SK-N-SH (cell line): Measurements from ENCODE around the gene DNHD1. TPM values are rescaled to one million over a fixed set of nuclear protein-coding genes. Genes with fewer than 3 reads are reported as not detected.
A peak's percentile ranks its signal among the peaks of the same experiment; 100 is the strongest.

Experiments
- CTCF ChIA-PET: fragments of 300-600, 350-600 bp; formaldehyde crosslinking; extraction: SDS; loops from one replicate; lab custom pipeline; 2021; lab: Yijun Ruan, JAX
- POLR2A ChIA-PET: fragments of 350-600 bp; sonication (Branson Sonifier 250); formaldehyde crosslinking; extraction: SDS; loops from one replicate; lab custom pipeline; 2020; ENCODE audit warnings: antibody characterized with exemption, inconsistent platforms; lab: Yijun Ruan, JAX
- DNase-seq: peaks from one replicate; pipeline ENCODE4 v3.0.0; 2012
- H2AFZ ChIP-seq: fragments of 200-600 bp; sonication (generic); 2 replicates; pipeline ENCODE4 v1.8.1; 2016; ENCODE audit warnings: antibody characterized with exemption, mild to moderate bottlenecking, low read depth
- H3F3A ChIP-seq: fragments of 200-600 bp; sonication (generic); replicated peaks from 2 replicates; pipeline ENCODE3; 2016; ENCODE audit warnings: antibody characterized with exemption, mild to moderate bottlenecking; ENCODE audit not compliant: insufficient read depth
- H3K27ac ChIP-seq, 2 experiments: fragments of 200-500 bp in 1 of 2; fragments of 200-600 bp in 1 of 2; sonication (Bioruptor generic) in 1 of 2; sonication (generic), shearing (Covaris generic) in 1 of 2; 2 replicates each; pipeline versions ENCODE4 v1.5.1 to v1.6.1; 2014 to 2016; ENCODE audit warnings: low read depth in 2 of 2, inconsistent platforms in 1 of 2, low read length in 1 of 2, mild to moderate bottlenecking in 1 of 2, mixed read lengths in 1 of 2
- H3K27me3 ChIP-seq: fragments of 200-600 bp; sonication (generic), shearing (Covaris generic); 2 replicates; pipeline ENCODE4 v1.6.1; 2016; ENCODE audit warnings: mixed run types; ENCODE audit not compliant: insufficient read depth
- H3K36me3 ChIP-seq, 2 experiments: fragments of 200-500 bp in 1 of 2; fragments of 200-600 bp in 1 of 2; sonication (Bioruptor generic) in 1 of 2; sonication (generic) in 1 of 2; replicated peaks in 1 of 2; 2 replicates each; pipeline versions ENCODE3 to v1.5.1; 2014 to 2016; ENCODE audit warnings: low read length in 1 of 2, mild to moderate bottlenecking in 1 of 2; ENCODE audit not compliant: insufficient read depth in 2 of 2, control insufficient read depth in 1 of 2
- H3K4me1 ChIP-seq, 2 experiments: fragments of 200-500 bp in 1 of 2; fragments of 200-600 bp in 1 of 2; sonication (Bioruptor generic) in 1 of 2; sonication (generic), shearing (Covaris generic) in 1 of 2; 2 replicates each; pipeline versions ENCODE4 v1.5.1 to v1.6.1; 2014 to 2016; ENCODE audit warnings: low read depth in 1 of 2, low read length in 1 of 2, mixed run types in 1 of 2; ENCODE audit not compliant: insufficient read depth in 2 of 2, control insufficient read depth in 1 of 2
- H3K4me2 ChIP-seq: fragments of 200-600 bp; sonication (generic), shearing (Covaris generic); 2 replicates; pipeline ENCODE4 v1.6.1; 2017; ENCODE audit warnings: mixed run types
- H3K4me3 ChIP-seq, 2 experiments: fragments of 200-500 bp in 1 of 2; fragments of 200-600 bp in 1 of 2; sonication (Bioruptor generic) in 1 of 2; sonication (generic), shearing (Covaris generic) in 1 of 2; 2 replicates each; pipeline versions ENCODE4 v1.5.1 to v1.8.1; 2014 to 2016; ENCODE audit warnings: low read depth in 2 of 2, inconsistent platforms in 1 of 2, low read length in 1 of 2, mild to moderate bottlenecking in 1 of 2, mixed read lengths in 1 of 2, moderate library complexity in 1 of 2
- H3K79me2 ChIP-seq: fragments of 200-600 bp; sonication (generic); 2 replicates; pipeline ENCODE4 v1.8.1; 2017; ENCODE audit warnings: mild to moderate bottlenecking; ENCODE audit not compliant: insufficient read depth
- H3K9ac ChIP-seq: fragments of 200-600 bp; sonication (generic); 2 replicates; pipeline ENCODE4 v1.6.1; 2017; ENCODE audit warnings: mixed run types
- H3K9me2 ChIP-seq: fragments of 200-600 bp; sonication (generic); 2 replicates; pipeline ENCODE4 v1.6.1; 2017; ENCODE audit warnings: mixed run types
- H3K9me3 ChIP-seq: fragments of 200-600 bp; sonication (generic); 2 replicates; pipeline ENCODE4 v1.6.1; 2017; ENCODE audit warnings: mixed run types, mild to moderate bottlenecking, moderate library complexity
- H4K20me1 ChIP-seq: fragments of 200-600 bp; sonication (generic); 2 replicates; pipeline ENCODE4 v1.6.1; 2017; ENCODE audit warnings: mild to moderate bottlenecking, mixed run types; ENCODE audit not compliant: insufficient read depth
- CTCF ChIP-seq: fragments of 200-600 bp; sonication (generic); IDR thresholded peaks from 2 replicates; pipeline ENCODE4 v1.6.1; 2017; ENCODE audit warnings: antibody characterized with exemption, mild to moderate bottlenecking, moderate library complexity
- EP300 ChIP-seq, 2 experiments: IDR thresholded peaks; 2 replicates each; pipeline versions ENCODE4 v1.4.0 to v1.6.1; 2012; ENCODE audit warnings: borderline replicate concordance in 1 of 2, low read depth in 1 of 2, low read length in 1 of 2
- FOSL2 ChIP-seq: IDR thresholded peaks from 2 replicates; pipeline ENCODE4 v1.4.0; 2012; ENCODE audit warnings: low read depth, mild to moderate bottlenecking, moderate library complexity, borderline replicate concordance
- GABPA ChIP-seq: IDR thresholded peaks from 2 replicates; pipeline ENCODE4 v1.4.0; 2012; ENCODE audit warnings: low read depth, mild to moderate bottlenecking
- JUND ChIP-seq: IDR thresholded peaks from 2 replicates; pipeline ENCODE4 v1.4.0; 2012
- MEF2A ChIP-seq: IDR thresholded peaks from 2 replicates; pipeline ENCODE4 v1.4.0; 2012; ENCODE audit warnings: low read depth, borderline replicate concordance
- MXI1 ChIP-seq: IDR thresholded peaks from 2 replicates; pipeline ENCODE4 v1.6.1; 2012; ENCODE audit warnings: mild to moderate bottlenecking, low read depth, low read length, improper control_type of control experiment
- NFIC ChIP-seq: IDR thresholded peaks from 2 replicates; pipeline ENCODE4 v1.4.0; 2012; ENCODE audit warnings: borderline replicate concordance
- PBX3 ChIP-seq: IDR thresholded peaks from 2 replicates; pipeline ENCODE4; 2012
- RFX5 ChIP-seq: IDR thresholded peaks from 2 replicates; pipeline ENCODE4 v1.6.1; 2012; ENCODE audit warnings: mild to moderate bottlenecking, improper control_type of control experiment, low read length
- SIN3A ChIP-seq: IDR thresholded peaks from 2 replicates; pipeline ENCODE4 v1.6.1; 2012; ENCODE audit warnings: low read depth, mild to moderate bottlenecking, low read length, moderate library complexity, borderline replicate concordance
- TCF12 ChIP-seq: IDR thresholded peaks from 2 replicates; pipeline ENCODE4 v1.4.0; 2012
- TEAD4 ChIP-seq: IDR thresholded peaks from 2 replicates; pipeline ENCODE4 v1.4.0; 2012; ENCODE audit warnings: mild to moderate bottlenecking, borderline replicate concordance; ENCODE audit not compliant: insufficient read depth
- USF2 ChIP-seq: fragments of 150-350 bp; IDR thresholded peaks from 2 replicates; pipeline ENCODE4 v1.6.1; 2017; ENCODE audit warnings: antibody characterized with exemption, low read length, low read depth, borderline replicate concordance
- ZBTB33 ChIP-seq: IDR thresholded peaks from 2 replicates; pipeline ENCODE4 v1.4.0; 2012; ENCODE audit warnings: low read depth, borderline replicate concordance
- WGBS: methylation state at CpG from one replicate; pipeline ENCODE4 v1.1.6; 2017; ENCODE audit warnings: low lambda C conversion rate; 5-methylcytosine and 5-hydroxymethylcytosine counted together
- polyA plus RNA-seq, 3 experiments: library from polyadenylated mRNA; depleted of rRNA; stranded (reverse); fragments of >200 nt; gene quantifications; 2 replicates each; pipeline ENCODE4 v1.2.3, GENCODE V29; 2012

The DNHD1 gene
- polyA plus RNA-seq, 1 of the 3 experiments (the other 2 are of a cell fraction) = 5.3 TPM

GRCh38 chr11:6618117-6619003, 121.3 kb downstream of the DNHD1 start:
- WGBS = 34% methylated on average over 13 of the region's 15 CpGs
- Histone ChIP-seq H2AFZ (peak overlapping the region; percentile 94), H4K20me1 (no peaks in the 10 kb centered on the region), H3K4me3 (peak overlapping the region; percentile 68 to 90), H3K4me1 (peaks cover 7 to 9% of the 10 kb centered on the region in 2 experiments; a peak in 3 of 4 replicates), H3F3A (peaks cover 13% of the 10 kb centered on the region), H3K27ac (peak overlapping the region in 1 of 2 experiments; percentile 49; a peak in 1 of 4 replicates), H3K9me2 (no peaks in the 10 kb centered on the region), H3K36me3 (peaks cover 0 to 23% of the 10 kb centered on the region in 2 experiments), H3K9ac (peak overlapping the region; percentile 62), H3K27me3 (no peaks in the 10 kb centered on the region), H3K79me2 (peaks cover 15% of the 10 kb centered on the region; the same call in 1 of the 2 replicates), H3K9me3 (no peaks in the 10 kb centered on the region), H3K4me2 (peak overlapping the region; percentile 97)
- ChIA-PET POLR2A (interaction anchor here (0.6 to 4.5 kb wide), 6 partner anchors 10 to 79 kb away, joined by 3 to 29 read pairs (median 6); partner anchors contain the start of genes ILK and MRPL17), CTCF (interaction anchor here (0.6 to 1.9 kb wide), 9 partner anchors 10 to 239 kb away, joined by 3 to 5 read pairs (median 4); no protein-coding TSS in a partner anchor)
- TF ChIP-seq USF2 = no peak
- 0 out of 2 replicates have a peak, but pooled peaks have one; percentile 6 for TF ChIP-seq RFX5
- DNase-seq = no peak

- peak within 1 kb of the TSS; percentile 97 for H3K4me2 ChIP-seq
- H3K27me3 ChIP-seq = no peaks in the 10 kb centered on the region
- H3K9ac ChIP-seq = peak within 1 kb of the TSS; percentile 62
- H3K36me3 ChIP-seq = peaks cover 0 to 23% of the 10 kb centered on the region in 2 experiments
- H3F3A ChIP-seq = peaks cover 5% of the 10 kb centered on the region
- peaks cover 15% of the 10 kb centered on the region; the same call in 1 of the 2 replicates for H3K79me2 ChIP-seq
- H3K9me3 ChIP-seq = no peaks in the 10 kb centered on the region
- H3K9me2 ChIP-seq = no peaks in the 10 kb centered on the region
- ChIA-PET POLR2A (interaction anchor here (0.6 to 4.5 kb wide), 6 partner anchors 11 to 78 kb away, joined by 3 to 29 read pairs (median 6); partner anchors contain the start of genes ILK and MRPL17), CTCF (interaction anchor here (0.6 to 1.9 kb wide), 9 partner anchors 11 to 240 kb away, joined by 3 to 5 read pairs (median 3); no protein-coding TSS in a partner anchor)
- peak within 1 kb of the TSS; percentile 68 to 90 for H3K4me3 ChIP-seq
- H3K4me1 ChIP-seq = peaks cover 7 to 9% of the 10 kb centered on the region in 2 experiments; a peak in 3 of 4 replicates
- DNase-seq = peak; percentile 97
- H4K20me1 ChIP-seq = no peaks in the 10 kb centered on the region
- H3K27ac ChIP-seq = peak within 1 kb of the TSS; percentile 49 to 51; a peak in 2 of 4 replicates
- 0% methylated on average over 13 of the region's 16 CpGs for WGBS
- H2AFZ ChIP-seq = peak within 1 kb of the TSS; percentile 94
- no peak for TF ChIP-seq CTCF
- no peak for TF ChIP-seq FOSL2
- TF ChIP-seq SIN3A = peak; percentile 86
- no peak for TF ChIP-seq GABPA
- no peak for TF ChIP-seq JUND
- peak; percentile 19; the same call in 1 of the 2 replicates for TF ChIP-seq TCF12
- no peak for TF ChIP-seq NFIC
- no peak for TF ChIP-seq TEAD4
- no peak for TF ChIP-seq EP300 (IDR thresholded peaks at IDR 0.05; ENCODE audit: borderline replicate concordance in 1 of 2, low read depth in 1 of 2, low read length in 1 of 2)
- 0 out of 2 replicates have a peak, but pooled peaks have one; percentile 64 for TF ChIP-seq MXI1
- TF ChIP-seq ZBTB33 = no peak
- no peak for TF ChIP-seq PBX3
- TF ChIP-seq MEF2A = no peak
- peak; percentile 98 for TF ChIP-seq USF2
Observed at GRCh38 chr11:6619004-6619745, 122.1 kb downstream of the DNHD1 start, which contains the start of gene TPP1. TSS of gene TPP1 (minus strand) at chr11:6619422. CDS start at chr11:6619400, 22 bp downstream.
